ENCODE results near the gene KCNAB1.

GRCh38 chr3:156358232-156358631 is 237.9 kb downstream of the KCNAB1 start:
- no peak for TF ChIP-seq CTCF (conservative IDR thresholded peaks at IDR 0.05; ENCODE audit: low read depth, low read length)
- no peak for TF ChIP-seq EZH2 (IDR thresholded peaks at IDR 0.05; ENCODE audit: low read length, unreplicated experiment)
- TF ChIP-seq EZH2phosphoT487 (IDR thresholded peaks at IDR 0.05; ENCODE audit: borderline replicate concordance, low read length) = no peak

All from PC-3 (cell line).